Middle frontal gyrus (tissue), 1 donor: ENCODE data around the gene TBX4.
"Not testable (repeated sequence)": the region's sequence is repeated elsewhere in the genome, so short reads cannot be mapped to it uniquely, and the experiment has no call there.

Experiments used
- DNase-seq: peaks from one replicate; pipeline ENCODE4 v3.0.0-alpha.2; 2015; ENCODE audit warnings: low spot score; ENCODE audit errors: extremely low spot score

TBX4 gene

GRCh38 chr17:61429274-61429673 is 22.9 kb upstream of the TBX4 start:
- no peak for DNase-seq

GRCh38 chr17:61429831-61430230 is 22.4 kb upstream of the TBX4 start:
- DNase-seq, result not testable (repeated sequence)

GRCh38 chr17:61431594-61432311 is 20.5 kb upstream of the TBX4 start:
- DNase-seq, result no peak

GRCh38 chr17:61436273-61436672 is 15.9 kb upstream of the TBX4 start:
- no peak for DNase-seq

GRCh38 chr17:61436995-61437704 is 15.1 kb upstream of the TBX4 start:
- DNase-seq, result no peak

GRCh38 chr17:61440697-61441096 is 11.5 kb upstream of the TBX4 start:
- no peak for DNase-seq

GRCh38 chr17:61441507-61441906 is 10.7 kb upstream of the TBX4 start:
- not testable (repeated sequence) for DNase-seq

- DNase-seq, result no peak
Observed at GRCh38 chr17:61442136-61442775, 10.0 kb upstream of the TBX4 start.

GRCh38 chr17:61442878-61443474 is 9.2 kb upstream of the TBX4 start:
- no peak for DNase-seq

- no peak for DNase-seq
Observed at GRCh38 chr17:61443475-61443882, 8.7 kb upstream of the TBX4 start.

- no peak for DNase-seq
Observed at GRCh38 chr17:61444075-61444474, 8.1 kb upstream of the TBX4 start.

- DNase-seq, result no peak
Observed at GRCh38 chr17:61444831-61445230, 7.4 kb upstream of the TBX4 start.

- DNase-seq, result no peak
Observed at GRCh38 chr17:61447358-61447757, 4.9 kb upstream of the TBX4 start.

- DNase-seq, result no peak
Observed at GRCh38 chr17:61448042-61448441, 4.2 kb upstream of the TBX4 start.

GRCh38 chr17:61449140-61449539 is 3.1 kb upstream of the TBX4 start:
- not testable (repeated sequence) for DNase-seq

GRCh38 chr17:61449707-61450640 is 2.2 kb upstream of the TBX4 start:
- no peak for DNase-seq

- DNase-seq, result no peak
Observed at GRCh38 chr17:61450641-61451537, 1.3 kb upstream of the TBX4 start.

GRCh38 chr17:61451538-61452300 is 503 bp upstream of the TBX4 start:
- no peak for DNase-seq
